Eye (tissue), 1 donor: ENCODE results near the gene PXK.
"Not testable (repeated sequence)": the region's sequence is repeated elsewhere in the genome, so short reads cannot be mapped to it uniquely, and the experiment has no call there.

Experiments
- DNase-seq: peaks from one replicate; pipeline ENCODE4 v3.0.0-alpha.2; 2015

PXK gene

DNA sequence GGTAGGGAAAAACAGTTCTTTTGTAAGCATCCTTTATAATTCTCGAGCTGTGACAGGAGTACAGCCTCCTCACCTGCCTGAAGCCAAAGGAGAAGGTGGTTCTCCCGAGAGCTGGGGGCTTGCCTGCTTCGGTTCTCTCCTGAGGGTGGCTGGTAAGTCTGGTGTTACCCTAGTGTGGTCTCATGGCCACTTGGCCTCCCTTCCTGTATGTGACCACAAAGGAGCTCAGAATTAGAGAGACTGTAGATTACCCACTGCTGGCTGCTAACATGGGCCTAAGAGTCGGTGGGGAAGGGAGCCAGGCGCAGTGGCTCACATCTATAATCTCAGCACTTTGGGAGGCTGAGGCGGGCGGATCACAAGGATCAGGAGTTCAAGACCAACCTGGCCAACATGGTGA, 88.3 kb downstream of the PXK start:
- no peak for DNase-seq

- peak; percentile 36 for DNase-seq
Observed at GRCh38 chr3:58422756-58423325, 90.1 kb downstream of the PXK start.

- no peak for DNase-seq
Observed at GRCh38 chr3:58424613-58425012, 91.9 kb downstream of the PXK start.

GRCh38 chr3:58425782-58426181, 93.1 kb downstream of the PXK start:
- DNase-seq: no peak

- DNase-seq: no peak
Observed at GRCh38 chr3:58427661-58428361, 95.1 kb downstream of the PXK start.

DNA sequence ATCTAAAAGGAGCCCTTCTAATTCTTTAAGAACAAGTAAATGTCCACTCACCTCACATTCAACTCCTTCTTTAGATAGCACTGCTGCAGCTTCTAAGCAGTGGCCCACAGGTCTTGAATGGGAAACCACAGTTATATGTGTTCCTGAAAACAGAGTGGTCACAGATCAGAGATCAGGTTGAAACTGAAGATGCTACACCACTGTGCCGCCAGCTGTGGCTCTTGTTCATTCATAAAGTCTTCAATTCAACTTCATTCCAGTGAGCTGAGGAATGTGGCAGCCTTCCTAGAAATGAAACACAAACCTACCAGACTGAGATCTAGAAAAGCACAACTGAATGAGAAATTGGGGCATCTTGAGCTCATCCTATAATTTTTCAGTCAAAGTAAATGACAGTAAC, 97.0 kb downstream of the PXK start:
- no peak for DNase-seq

GRCh38 chr3:58432905-58433304, 100.2 kb downstream of the PXK start:
- DNase-seq: no peak

- peak; percentile 96 for DNase-seq
Observed at GRCh38 chr3:58433400-58434167, 100.9 kb downstream of the PXK start, which contains the start of gene PDHB. PDHB (minus strand) TSS chr3:58433832; CDS start chr3:58433809, 23 bp downstream.

DNA sequence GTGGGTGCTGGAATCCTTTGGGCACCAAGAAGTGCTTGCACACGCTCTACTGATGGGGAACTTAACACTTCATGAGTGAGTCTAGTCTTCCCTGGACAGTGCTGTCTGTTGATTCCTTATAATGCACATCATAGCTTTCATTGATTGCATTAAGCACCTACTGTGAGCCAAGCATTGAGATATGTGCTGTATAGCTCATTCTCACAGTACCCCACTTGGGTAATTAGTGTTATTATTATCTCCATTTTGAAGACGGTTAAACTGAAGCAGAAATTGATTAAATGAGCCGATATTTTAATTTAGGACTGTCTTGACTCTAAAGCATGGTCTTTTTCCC, 101.4 kb downstream of the PXK start:
- DNase-seq: no peak

- no peak for DNase-seq
Observed at GRCh38 chr3:58434511-58434910, 101.8 kb downstream of the PXK start.

DNA sequence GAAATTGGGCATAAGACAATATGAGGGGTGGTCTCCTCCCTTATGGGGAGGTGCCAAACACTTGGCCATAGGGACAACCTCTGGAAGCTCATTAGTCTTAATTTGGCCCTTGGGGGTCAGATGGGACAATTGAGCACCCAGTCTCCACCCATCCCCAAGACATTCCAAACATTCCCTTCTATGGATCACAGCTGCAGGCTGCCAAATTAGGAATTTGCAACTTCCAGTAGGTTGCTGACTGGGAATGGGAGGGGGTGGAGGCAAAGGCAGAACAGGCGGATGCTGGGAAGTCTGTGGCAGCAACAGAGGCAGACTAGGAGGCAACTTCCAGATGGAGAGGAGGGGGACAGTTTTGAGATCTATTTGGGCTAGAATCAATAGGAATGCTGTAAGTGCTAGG, 102.3 kb downstream of the PXK start:
- DNase-seq: peak; percentile 29

DNA sequence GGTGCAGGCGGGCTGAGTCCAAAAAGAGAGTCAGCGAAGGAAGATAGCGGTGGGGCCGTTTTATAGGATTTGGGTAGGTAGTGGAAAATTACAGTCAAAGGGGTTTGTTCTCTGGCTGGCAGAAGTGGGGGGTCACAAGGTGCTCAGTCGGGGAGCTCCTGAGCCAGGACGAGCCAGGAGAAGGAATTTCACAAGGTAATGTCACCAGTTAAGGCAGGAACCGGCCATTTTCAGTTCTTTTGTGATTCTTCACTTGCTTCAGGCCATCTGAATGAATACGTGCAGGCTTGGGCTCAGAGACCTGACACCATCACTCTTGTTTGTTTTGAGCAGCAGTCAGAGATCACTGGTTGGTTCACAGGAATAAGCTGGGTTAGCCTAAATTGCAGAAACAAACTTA, 104.6 kb downstream of the PXK start:
- DNase-seq: not testable (repeated sequence)

DNA sequence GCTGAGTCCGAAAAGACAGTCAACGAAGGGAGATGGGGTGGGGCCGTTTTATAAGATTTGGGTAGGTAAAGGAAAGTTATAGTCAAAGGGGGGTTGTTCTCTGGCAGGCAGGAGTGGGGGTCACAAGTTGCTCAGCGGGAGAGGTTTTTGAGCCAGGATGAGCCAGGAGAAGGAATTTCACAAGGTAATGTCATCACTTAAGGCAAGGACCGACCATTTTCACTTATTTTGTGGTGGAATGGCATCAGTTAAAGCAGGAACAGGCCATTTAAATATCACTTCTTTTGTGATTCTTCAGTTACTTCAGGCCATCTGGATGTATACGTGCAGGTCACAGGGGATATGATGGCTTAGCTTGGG, 108.3 kb downstream of the PXK start:
- DNase-seq: not testable (repeated sequence)

GRCh38 chr3:58441514-58442450, 109.1 kb downstream of the PXK start:
- no peak for DNase-seq

DNA sequence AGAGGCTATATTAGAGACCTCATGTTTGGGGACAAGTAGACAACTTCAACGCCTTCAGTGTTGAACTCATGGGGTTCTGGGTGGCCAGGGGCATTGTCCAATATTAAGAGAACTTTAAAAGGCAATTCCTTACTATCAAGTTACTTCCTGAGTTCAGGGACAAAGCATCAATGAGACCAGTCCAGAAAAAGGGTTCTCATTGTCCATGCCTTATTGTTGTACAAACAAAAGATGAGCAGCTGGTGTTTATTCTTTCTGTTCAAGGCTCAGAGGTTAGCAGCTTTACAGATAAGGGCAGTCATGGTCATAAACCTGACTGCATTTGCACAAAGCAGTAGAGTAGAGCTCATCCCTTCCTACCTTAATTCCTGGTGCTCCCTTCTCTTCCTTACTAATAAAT, 119.5 kb downstream of the PXK start:
- no peak for DNase-seq

DNA sequence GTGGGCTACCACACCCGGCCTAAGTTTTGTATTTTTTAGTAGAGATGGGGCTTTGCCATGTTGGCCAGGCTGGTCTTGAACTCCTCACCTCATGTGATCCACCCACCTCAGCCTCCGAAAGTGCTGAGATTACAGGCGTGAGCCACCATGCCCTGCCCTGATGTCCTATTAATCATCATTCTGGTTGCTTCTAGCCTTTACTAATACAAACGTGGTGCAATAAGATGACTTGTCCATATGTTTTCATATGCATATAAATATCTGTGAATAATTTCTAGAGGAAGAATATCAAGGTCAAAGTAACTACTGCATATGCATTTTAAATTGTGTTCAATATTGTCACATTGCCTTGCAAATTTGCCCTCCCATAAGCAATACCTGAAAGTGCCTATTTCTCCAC, 126.5 kb downstream of the PXK start:
- no peak for DNase-seq

GRCh38 chr3:58462829-58463180, 130.1 kb downstream of the PXK start:
- DNase-seq: no peak

DNA sequence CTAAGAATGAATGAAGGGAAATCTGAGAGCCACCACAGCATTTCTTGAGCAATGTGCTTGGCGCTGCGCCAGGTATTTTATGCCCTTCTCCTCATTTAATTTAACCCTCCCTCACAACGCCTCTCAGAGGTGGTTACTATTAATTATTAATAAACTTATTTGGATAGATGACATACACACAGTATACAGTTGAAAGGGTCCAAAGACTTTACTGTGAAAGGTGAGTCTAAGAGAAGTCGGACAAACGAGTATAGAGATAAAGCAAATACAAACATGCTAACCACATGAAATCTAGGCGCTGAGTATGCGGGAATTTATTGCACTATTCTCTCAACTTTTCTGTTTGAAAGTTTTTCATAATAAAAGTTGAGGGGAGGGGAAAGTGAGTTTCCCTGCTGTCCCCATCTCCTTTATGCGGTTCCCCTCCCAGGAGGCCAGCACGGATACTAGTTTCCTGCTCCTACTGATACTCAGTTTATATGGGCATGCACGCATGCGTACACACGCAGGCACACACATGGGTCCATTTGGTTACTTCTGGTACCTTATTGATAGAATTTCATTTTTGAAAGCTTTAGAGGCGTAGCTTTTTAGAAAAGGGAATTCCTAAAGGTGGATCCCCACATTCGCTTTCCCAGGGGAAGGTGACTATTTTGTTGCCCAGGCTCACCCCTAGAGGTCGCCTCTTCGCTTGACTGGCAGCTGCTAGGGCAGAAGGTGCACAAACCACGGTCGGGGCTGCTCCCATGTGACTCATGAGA, 130.7 kb downstream of the PXK start:
- peak; percentile 73 for DNase-seq

DNA sequence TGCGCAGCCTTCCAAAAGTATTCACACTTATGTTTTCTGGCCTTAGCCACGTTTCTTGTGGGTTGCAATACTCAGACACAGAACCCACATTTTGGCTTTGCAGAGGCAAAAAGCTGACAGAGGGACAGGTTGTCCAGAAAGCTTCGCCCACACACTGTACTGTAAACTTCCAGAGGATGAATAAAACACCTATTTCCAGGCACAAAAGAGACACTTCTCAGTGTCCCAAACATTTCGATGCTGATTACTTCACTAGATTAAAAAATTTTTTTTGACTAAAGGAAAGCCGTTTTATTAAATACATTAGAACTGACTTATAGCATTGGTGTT, 131.2 kb downstream of the PXK start:
- no peak for DNase-seq

DNA sequence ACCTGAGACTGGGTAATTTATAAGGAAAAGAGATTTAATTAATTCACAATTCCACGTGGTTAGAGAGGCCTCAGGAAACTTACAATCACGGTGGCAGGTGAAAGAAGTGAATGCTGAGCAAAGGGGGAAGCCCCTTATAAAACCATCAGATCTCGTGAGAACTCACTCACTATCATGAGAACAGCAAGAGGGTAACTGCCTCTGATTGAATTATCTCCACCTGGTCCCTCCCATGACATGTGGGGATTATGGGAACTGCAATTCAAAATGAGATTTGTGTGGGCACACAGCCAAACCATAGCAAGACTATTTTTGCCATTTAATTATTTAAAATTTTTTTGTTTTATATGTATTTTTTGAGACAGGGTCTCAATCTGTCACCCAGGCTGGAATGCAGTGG, 132.2 kb downstream of the PXK start:
- DNase-seq: no peak

DNA sequence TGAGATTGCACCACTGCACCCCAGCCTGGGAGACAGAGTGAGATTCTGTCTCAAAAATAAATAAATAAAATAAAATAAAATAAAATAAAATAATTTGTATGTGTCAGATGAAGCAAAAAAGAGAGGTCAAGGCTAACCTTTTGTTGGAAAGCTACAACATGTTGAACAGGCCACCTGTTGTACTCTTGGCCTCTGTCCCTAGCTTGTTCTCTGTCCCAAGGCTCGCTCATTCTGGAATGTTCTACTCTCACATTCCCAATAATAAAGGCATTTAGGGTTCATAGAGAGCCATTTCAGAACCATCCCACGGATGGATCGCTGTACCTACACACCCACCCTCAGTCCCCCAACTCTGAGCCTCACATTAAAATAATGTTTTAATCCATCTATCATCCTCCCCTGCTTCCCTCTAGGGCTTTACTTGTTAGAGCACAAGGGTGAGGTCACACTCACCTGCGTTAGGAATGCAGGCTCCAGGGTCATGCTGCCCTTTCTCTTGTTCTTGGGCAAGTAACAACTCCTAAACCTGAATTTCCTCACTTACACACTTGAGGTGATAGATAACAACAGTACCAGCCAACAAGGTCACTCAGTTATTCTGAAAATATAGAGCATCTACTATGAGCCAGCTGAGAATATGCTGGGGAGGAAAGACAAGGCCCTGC, 134.3 kb downstream of the PXK start:
- no peak for DNase-seq

DNA sequence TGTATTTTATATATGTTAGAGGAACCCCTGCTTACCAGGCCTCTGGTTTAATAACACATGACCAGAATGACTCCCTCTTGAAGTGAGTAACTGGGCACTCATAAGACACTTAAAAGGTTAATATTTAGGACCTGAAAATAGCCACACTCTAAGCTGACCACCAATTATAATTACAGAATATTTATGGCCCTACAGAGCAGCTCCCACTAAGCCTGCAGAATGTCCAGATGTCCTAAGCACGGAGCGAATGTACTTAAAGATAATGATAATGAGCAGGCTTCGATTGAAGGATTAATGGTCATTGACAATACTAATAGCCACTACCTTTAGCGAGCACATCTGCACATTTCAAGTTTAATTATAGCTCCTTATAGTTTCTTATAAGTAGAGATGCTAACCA, 136.4 kb downstream of the PXK start:
- no peak for DNase-seq
